ENCODE measurements around the gene TTC22. TPM values are rescaled to one million over a fixed set of nuclear protein-coding genes. Genes with fewer than 3 reads are reported as not detected.

Gene TTC22
- total RNA-seq, 1 donor from 2014 or later, result not detected

DNA sequence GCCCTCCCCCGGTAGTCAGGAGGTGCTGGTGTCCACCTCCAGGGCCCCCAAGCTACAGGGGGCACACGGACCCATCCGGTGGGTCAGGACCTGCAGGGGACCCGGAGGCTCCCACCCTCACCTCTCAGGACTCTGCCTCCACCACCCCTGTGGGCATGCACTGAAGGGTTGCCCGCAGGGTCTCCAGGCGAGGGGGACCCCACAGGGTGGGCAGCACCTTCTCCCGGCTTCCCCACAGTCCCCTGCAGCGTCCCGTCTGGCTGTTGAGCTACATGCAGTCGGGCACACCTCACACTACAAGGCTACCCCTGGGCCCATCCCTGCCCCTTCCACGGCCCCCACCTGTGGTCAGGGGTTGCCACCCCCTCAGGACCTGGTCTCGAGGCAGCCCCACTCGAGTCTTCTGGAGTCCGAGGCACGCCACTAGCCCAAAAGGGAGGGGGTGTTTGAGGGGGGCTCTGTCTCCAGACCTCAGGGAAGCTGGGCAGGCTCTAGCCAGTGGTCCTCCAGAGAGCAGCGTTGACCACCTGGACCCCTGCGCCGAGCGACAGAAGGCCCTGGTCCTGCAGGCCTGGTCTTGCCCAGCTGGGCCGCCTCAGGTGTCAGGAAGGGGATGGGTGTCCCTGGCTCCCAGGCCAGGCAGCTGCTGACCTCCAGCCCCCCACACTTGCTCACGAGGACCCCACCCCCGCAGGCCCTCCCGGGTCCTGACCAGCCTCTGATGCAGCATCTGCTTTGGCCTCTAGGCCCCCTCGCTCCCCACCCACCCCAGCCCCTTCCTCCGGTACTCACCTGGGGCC, 46.4 kb downstream of the TTC22 start:
- no peak for DNase-seq (ENCODE audit: low read depth)

DNA sequence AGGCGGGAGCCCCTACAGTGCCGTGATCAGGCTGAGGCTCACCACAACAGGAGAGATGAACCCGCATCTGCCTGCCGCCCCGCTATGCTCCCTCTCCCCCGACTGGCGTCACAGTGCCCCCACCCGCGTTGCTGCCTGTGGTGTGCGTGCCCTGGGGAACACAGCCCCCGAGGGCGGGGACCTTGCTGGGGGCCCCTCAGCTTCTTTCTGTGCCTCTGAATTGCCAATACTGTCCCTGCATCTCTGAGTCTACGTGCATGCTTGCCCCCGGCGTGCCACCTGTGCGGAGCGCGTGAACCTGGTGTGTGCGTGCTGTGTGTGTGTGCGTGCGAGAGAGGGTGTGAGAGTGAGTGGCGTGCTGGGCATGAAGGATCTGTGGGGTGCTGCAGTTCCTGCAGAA, 47.1 kb downstream of the TTC22 start:
- DNase-seq (ENCODE audit: low read depth), result no peak

DNA sequence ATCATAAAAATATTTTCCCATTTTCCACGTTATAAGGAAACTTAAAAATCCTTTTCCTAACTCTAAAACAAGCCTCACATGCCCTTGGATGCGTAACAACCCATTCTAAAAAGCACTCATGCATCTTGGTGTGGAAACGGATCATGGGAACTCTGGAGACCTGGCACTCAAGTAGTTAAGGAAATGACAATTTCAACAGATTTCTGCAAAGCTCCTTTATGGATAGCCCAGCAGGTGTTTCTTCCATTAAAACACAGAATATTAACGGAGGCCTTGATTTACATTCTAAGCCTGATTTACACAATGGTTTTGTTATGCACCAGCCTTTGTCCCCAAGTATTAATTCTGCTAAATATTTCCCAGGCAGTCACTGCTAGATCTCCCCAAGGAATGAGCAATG, 49.7 kb downstream of the TTC22 start:
- DNase-seq (ENCODE audit: low read depth), result no peak

DNA sequence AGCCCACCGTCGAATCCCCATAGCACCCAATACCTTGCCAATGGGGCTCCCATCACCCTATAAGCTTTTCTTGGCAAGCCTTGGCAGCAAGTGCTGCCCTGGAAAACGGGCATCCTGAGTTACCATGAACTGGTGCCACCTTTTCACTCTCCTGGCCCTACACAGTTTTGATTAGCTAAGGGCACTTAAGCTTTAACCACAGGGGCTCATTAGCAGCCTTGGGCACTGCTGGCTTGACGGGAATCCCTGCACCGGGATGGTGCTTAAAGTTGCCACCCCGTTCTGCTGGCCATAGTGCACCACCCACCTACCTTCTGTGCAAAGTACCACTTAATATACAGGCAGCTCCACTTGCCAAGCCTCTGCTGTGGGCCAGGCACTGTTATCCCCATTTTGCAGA, 50.5 kb downstream of the TTC22 start:
- DNase-seq (ENCODE audit: low read depth), result no peak

DNA sequence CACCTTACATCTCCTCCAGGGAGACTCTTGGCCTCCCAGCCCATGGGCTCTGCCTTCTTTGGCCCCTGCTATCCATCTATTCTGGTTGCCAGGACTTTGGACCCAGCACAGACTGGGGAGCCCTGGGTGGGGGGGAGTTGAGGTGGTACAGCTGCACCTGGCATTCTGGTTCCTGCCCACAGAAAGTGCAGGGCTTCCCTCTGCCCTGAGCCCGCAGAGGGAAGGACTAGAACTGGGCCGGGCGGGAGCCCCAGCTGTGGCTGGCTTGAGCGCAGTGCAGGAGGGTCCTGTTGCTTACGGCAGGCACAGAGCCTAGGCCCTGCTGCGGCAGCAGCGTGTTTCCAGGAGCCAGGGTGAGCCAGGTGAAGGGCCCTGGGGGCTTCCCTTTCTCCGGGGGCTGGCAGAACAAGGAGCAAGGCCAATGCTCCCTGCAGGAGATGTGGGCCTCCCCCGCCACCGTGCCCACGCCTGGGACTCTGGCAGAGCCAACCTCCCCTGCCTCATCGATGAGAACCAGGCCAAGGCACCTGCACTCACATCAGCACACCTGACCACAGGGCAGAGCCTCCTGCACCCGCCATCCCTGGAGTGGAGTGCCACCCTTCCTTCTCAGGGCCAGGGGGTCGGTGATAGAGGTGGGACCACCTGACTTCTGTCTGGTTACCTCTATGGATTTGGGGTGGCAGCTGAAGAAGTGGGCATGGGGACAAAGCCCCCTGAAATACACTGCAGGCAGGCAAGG, 52.9 kb downstream of the TTC22 start:
- DNase-seq (ENCODE audit: low read depth), result no peak

DNA sequence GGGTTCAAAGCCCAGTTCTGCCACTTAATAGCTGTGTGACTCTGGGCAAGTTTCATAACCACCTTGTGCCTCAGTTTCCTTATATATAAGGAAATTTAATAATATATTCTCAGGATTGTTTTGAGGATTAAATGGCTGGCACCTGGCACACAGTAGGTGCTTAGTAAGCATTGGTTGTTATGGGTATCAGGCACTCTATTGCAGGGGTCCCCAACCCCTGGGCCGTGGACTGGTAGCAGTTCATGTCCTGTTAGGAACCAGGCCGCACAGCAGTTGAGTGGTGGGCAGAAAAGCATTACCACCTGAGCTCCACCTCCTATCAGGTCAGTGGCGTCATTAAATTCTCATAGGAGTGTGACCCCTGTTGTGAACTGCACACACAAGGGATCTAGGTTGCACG, 55.3 kb downstream of the TTC22 start:
- DNase-seq (ENCODE audit: low read depth), result no peak

DNA sequence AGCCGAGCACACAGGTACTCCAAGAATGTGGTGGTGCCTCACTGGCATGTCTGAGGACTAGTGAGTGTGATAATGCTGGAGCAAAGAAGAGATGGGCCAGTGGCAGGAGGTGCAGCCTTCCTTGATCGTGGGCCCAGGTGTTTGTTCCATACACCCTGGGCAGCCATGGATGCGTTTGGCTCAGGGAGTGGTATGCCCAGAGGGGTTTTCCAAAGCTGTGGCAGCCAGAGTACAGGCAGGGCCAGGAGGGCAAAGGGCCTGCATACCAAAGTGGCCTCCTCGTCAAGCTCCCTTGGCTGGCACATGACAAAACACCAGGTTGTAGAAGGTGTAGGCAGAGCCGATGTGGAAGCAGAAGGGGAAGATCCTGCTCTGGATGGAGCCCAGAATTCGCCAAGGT, 55.8 kb downstream of the TTC22 start:
- no peak for DNase-seq (ENCODE audit: low read depth)

DNA sequence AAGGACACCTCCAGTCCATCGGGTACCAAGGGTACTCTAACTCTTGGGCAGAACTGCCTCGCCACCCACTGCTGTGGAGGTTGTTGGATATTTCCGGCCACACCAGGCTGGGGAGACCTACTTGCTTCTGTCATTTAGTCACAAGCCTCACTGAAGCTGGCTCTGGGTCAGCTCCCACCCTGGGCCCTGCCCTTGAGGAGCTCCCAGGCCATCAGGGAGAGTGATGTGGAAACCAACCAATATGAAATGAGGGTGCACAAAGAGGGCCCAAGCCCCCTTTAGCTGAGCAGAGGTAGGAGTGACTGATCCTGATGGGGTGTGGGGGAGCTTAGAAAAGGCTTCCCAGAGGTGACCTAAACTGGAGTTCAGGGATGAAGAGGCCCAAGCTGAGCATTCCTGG, 56.4 kb downstream of the TTC22 start:
- no peak for DNase-seq (ENCODE audit: low read depth)

DNA sequence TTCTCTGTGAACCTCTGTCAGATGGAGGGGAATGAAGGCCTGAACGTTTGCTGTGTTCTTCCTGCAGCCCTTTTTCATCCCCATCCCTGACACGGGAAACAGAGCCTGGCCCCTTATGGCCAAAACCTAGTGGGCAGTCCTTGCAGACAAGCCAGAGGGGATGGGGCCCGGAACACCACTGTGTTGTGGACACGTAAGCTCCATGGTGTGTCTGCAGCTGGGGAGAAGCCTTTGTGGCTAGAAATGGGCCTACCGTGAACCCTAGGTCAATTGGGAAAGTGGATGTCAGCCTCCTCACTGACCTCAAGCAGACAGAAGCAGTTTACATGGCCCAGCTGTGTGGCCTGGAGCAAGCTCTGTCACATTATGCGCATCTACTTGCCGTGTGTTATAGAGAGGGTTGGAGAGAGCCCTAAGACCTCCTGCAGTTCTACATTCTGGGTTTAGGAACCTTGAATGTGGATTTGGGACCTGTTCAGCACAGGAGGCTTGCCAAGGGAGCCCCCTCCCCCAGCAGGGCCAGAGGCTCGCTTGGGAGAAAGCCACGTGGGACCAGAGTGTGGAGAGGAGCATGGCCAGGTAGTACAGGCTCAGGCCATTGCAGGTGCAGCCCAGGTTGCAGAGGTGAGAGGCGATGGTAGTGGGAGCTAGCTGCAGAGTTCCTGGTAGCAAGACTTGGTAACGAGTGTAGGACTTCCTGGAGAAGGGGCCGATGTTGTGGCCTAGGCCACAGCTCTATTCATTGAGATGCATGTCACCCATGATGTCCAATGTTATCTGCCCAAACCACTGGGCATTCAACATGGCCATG, 57.5 kb downstream of the TTC22 start:
- DNase-seq (ENCODE audit: low read depth), result no peak

DNA sequence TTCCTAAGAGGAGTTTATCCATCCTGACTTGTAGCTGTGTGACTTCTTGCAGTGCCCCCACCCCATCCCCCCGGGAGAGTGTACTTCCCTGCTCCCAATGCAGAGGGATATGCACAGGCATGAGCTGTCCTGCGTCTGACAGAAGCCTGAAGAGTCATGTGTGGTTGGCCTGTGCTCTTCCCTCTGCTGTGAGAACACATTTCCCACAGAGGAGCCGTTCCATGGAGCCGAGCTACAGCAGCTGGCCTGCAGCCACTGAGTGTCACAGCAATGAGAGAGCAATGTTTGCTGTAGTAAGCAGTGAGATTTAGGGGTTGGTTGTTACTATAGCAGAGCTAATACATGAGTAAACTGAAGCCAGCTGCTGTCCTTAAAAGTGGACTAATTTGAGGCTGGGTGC, 58.8 kb downstream of the TTC22 start:
- DNase-seq (ENCODE audit: low read depth), result peak; percentile 25

DNA sequence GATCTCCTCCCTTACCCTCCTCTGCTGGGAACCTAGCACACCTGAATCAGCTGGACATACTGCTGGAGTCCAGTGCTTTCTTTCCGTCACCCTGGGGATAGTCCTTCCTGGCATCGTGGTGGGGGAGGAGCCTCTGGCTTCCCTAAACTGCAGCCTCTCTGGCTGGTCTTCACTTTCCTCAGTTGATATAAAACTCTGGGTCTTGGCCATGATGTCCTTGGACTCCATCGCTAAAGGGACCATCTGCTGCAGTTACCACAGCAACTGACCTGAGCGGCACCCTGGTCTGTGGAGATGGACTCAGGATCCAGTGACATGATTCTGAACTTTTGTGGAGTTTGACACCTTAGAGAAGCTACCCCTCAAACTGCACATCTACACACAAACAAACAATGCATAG, 59.6 kb downstream of the TTC22 start:
- DNase-seq (ENCODE audit: low read depth), result no peak

DNA sequence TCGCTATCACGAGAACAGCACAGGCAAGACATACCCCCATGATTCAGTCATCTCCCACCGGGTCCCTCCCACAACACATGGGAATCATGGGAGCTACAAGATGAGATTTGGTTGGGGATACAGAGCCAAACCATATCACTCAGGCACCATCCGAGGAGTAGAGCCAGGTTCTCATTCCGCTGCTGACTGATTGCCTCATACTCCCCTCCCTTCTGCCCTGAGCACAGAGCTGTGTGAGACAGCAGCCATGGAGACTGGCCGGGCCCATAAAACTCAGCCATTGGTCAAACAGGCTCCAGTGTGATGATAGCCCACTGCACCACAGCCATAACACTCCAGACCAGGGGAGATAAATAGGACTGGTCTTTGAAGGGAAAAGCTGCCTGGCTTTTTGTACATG, 62.9 kb downstream of the TTC22 start:
- no peak for DNase-seq (ENCODE audit: low read depth)

DNA sequence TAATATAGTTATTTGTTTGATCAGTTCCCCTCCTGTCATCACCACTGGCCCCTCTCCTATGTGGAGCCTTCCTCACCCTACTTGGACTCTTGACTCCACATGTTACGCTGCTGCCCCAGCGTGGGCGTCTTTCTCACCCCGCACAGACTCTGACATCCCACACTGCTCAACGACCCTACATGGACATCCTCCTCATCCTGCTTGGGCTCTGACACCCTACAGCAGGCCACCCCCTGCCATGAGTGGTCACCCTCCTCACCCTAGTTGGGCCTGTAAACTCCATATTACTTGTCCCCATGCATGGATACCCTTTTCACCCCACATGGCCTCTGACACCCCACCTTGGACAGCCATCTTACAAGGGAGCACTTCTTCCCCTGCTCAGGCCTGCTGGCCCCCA, 64.4 kb downstream of the TTC22 start:
- no peak for DNase-seq (ENCODE audit: low read depth)

Other genes starting within 250 kb of the TTC22 start
- gene FAM151A, start 177.8 kb downstream of the TTC22 start, total RNA-seq, result not detected in 2 replicates
- 1.2 and 3.7 TPM in 2 replicates for gene MROH7, start 159.5 kb downstream of the TTC22 start, total RNA-seq
- gene TTC4, start 85.5 kb downstream of the TTC22 start, total RNA-seq, result 23.5 and 29.7 TPM in 2 replicates
- gene PARS2, start 36.8 kb downstream of the TTC22 start, total RNA-seq, result 7.2 and 8.0 TPM in 2 replicates
- 39.2 and 44.5 TPM in 2 replicates for gene DHCR24, start 85.9 kb upstream of the TTC22 start, total RNA-seq
- not detected in 2 replicates for gene TMEM61, start 179.3 kb upstream of the TTC22 start, total RNA-seq
- not detected in 2 replicates for gene BSND, start 197.6 kb upstream of the TTC22 start, total RNA-seq
- gene PCSK9, start 238.2 kb upstream of the TTC22 start, total RNA-seq, result 1.2 and 8.8 TPM in 2 replicates

All from myocyte (in vitro differentiated cells).